Right ventricle myocardium inferior (tissue), 1 donor: ENCODE data around the gene PTH2. TPM values are rescaled to one million over a fixed set of nuclear protein-coding genes. Genes with fewer than 3 reads are reported as not detected.

Experiments
- ATAC-seq: fragments of 200-7000 bp; cut with Tn5 transposase; one replicate; pipeline ENCODE4 v1.9.1; 2020; ENCODE audit warnings: mild to moderate bottlenecking, moderate library complexity
- DNase-seq: peaks from one replicate; pipeline ENCODE4 v3.0.0; 2021; ENCODE audit errors: missing footprints
- intact Hi-C: fragments of 100-400 bp; cut with DNase I; formaldehyde crosslinking; loops from one replicate; pipeline ENCODE4 v1.11.0; 2022
- total RNA-seq: library from RNA; stranded (reverse); fragmentation: NEBNext Ultra II Directional; extraction: Animal tissue kit (Norgen Biotek cat#: 25700); gene quantifications from one replicate; pipeline ENCODE4 v1.2.1, GENCODE V29; 2021
- donor health status: DM: no; HTN: yes; CAD: no; lungs with severe emphysema.

The PTH2 gene
- total RNA-seq, 1 donor from 2014 or later: not detected

GRCh38 chr19:49420227-49420626 is 3.0 kb downstream of the PTH2 start:
- ATAC-seq: no peak
- intact Hi-C loops: no loop called here

GRCh38 chr19:49419173-49419572 is 4.1 kb downstream of the PTH2 start:
- ATAC-seq (no peak), DNase-seq (no peak)
- intact Hi-C loops: no loop called here

More at GRCh38 chr19:49420227-49420626, 3.0 kb downstream of the PTH2 start:
- no peak for DNase-seq

- DNase-seq (no peak), ATAC-seq (no peak)
- intact Hi-C loops: no loop called here
Observed at GRCh38 chr19:49418511-49418910, 4.7 kb downstream of the PTH2 start.

- no peak for DNase-seq
- intact Hi-C loops: no loop called here
- ATAC-seq: no peak
Observed at GRCh38 chr19:49417088-49417487, 6.2 kb downstream of the PTH2 start.

- no peak for ATAC-seq
- intact Hi-C loops: no loop called here
Observed at GRCh38 chr19:49415810-49416200, 7.4 kb downstream of the PTH2 start.

GRCh38 chr19:49415102-49415809 is 8.0 kb downstream of the PTH2 start:
- DNase-seq (no peak), ATAC-seq (no peak)
- intact Hi-C loops: no loop called here

More at GRCh38 chr19:49415810-49416200, 7.4 kb downstream of the PTH2 start:
- no peak for DNase-seq

GRCh38 chr19:49414256-49414655 is 9.0 kb downstream of the PTH2 start:
- ATAC-seq (no peak), DNase-seq (no peak)
- intact Hi-C loops: no loop called here

GRCh38 chr19:49413348-49413747 is 9.9 kb downstream of the PTH2 start:
- intact Hi-C loops: no loop called here
- ATAC-seq: peak; percentile 14

GRCh38 chr19:49411681-49412326 is 11.4 kb downstream of the PTH2 start:
- intact Hi-C loops: no loop called here
- ATAC-seq (no peak), DNase-seq (no peak)

More at GRCh38 chr19:49413348-49413747, 9.9 kb downstream of the PTH2 start:
- DNase-seq: peak; percentile 42

GRCh38 chr19:49409441-49410029 is 13.7 kb downstream of the PTH2 start:
- ATAC-seq (no peak), DNase-seq (peak; percentile 17)
- intact Hi-C loops: no loop called here

- peak; percentile 27 for DNase-seq
- intact Hi-C loops: no loop called here
- ATAC-seq: no peak
Observed at GRCh38 chr19:49408816-49409440, 14.3 kb downstream of the PTH2 start.

- no peak for DNase-seq
- intact Hi-C loops: no loop called here
- ATAC-seq: no peak
Observed at GRCh38 chr19:49407482-49408015, 15.7 kb downstream of the PTH2 start.

- DNase-seq: no peak
- ATAC-seq: no peak
- intact Hi-C loops: no loop called here
Observed at GRCh38 chr19:49407079-49407478, 16.2 kb downstream of the PTH2 start.

- no peak for DNase-seq
- ATAC-seq: no peak
- intact Hi-C loops: no loop called here
Observed at GRCh38 chr19:49403404-49404187, 19.6 kb downstream of the PTH2 start.

- DNase-seq (no peak), ATAC-seq (no peak)
- intact Hi-C loops: no loop called here
Observed at GRCh38 chr19:49400029-49400428, 23.2 kb downstream of the PTH2 start.

- ATAC-seq: no peak
Observed at GRCh38 chr19:49398931-49399330, 24.3 kb downstream of the PTH2 start.

GRCh38 chr19:49398001-49398615 is 25.1 kb downstream of the PTH2 start:
- intact Hi-C loops: no loop called here
- ATAC-seq (no peak), DNase-seq (no peak)

More at GRCh38 chr19:49398931-49399330, 24.3 kb downstream of the PTH2 start:
- intact Hi-C loops: no loop called here
- DNase-seq: no peak
